Measurements from ENCODE around the gene MRPS18C.
"Not testable (repeated sequence)": the region's sequence is repeated elsewhere in the genome, so short reads cannot be mapped to it uniquely, and the experiment has no call there.

The MRPS18C gene

DNA sequence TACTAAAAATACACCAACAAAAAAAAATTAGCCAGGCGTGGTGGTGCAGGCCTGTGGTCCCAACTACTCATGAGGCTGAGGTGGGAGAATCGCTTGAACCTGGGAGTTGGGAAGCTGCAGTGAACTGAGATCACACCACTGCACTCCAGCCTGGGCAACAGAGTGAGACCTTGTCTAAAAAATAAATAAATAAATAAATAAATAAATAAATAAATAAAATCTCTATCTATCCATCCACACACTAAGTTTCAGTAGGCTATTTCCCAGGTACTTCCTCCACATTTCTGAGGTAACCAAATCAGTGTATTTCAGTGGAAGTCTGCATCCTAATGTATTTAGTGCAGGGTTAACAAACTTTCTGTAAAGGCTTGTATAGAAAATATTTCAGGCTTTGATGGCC, 18.1 kb downstream of the MRPS18C start:
- Histone ChIP-seq H3K9ac (ENCODE audit: low read depth, low read length) (no peak overlapping the region), H3K9me3 (ENCODE audit: control insufficient read depth, insufficient read depth, low read length) (no peaks in the 10 kb centered on the region), H3K4me1 (ENCODE audit: insufficient read depth, low read length) (no peaks in the 10 kb centered on the region), H3K36me3 (ENCODE audit: insufficient read depth, low read length) (0 out of 2 replicates have a peak, but pooled peaks cover 5% of the 10 kb centered on the region)

DNA sequence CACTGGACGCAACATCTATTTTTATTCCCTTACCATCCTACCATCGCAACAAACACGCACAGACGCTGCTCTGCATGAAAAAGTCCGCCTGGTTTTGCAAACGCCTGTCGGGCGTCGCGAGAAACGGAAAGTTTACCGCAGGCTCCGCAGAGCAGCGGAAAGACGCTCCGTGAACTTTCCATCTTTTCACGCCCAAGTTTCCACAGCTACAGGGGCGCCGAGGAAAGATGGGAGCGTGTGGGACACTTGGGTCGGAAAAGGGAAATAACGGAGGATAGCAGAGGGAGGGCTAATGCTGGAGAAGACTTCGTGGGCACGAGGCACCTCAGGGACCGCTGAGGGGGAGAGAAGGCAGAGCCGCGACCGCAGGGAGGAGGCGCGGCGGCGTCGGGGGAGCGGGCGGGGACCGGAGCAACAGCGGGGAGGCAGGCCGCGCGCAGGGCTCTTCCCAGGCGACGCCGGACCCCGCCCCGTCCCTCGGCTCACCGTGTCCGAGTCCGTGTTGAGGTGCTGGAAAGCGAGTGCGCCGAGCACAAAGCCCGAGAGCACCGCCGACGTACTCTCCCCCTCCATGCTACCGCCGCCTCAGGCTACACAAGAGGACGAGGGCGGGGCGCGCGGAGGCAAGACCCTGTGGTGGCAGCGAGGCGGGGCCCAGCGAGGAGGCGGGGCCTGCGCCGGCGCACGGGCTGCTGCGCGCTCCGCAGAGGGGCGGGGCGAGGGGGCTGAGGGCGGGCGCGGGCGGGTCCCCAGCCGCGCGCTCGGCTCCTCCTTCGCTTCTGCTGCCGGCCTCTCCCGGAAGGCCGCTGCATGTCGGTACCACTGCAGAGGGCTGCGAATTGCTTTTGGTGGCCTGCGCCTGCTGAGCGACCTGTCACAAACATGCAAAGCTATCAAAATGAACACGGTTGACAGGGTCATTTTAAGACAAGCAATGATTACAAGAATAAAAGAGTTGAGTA, 28.9 kb downstream of the MRPS18C start, which contains the start of gene ABRAXAS1:
ABRAXAS1 (minus strand) TSS at position 601 of the 962 bp plus-strand sequence; CDS start at position 573, 28 bp downstream.
- Histone ChIP-seq H3K9ac (ENCODE audit: low read depth, low read length) (peak within 1 kb of the TSS; percentile 53), H3K4me1 (ENCODE audit: insufficient read depth, low read length) (peaks cover 5% of the 10 kb centered on the region; the same call in 1 of the 2 replicates), H3K36me3 (ENCODE audit: insufficient read depth, low read length) (no peaks in the 10 kb centered on the region), H3K9me3 (ENCODE audit: control insufficient read depth, insufficient read depth, low read length) (no peaks in the 10 kb centered on the region)

DNA sequence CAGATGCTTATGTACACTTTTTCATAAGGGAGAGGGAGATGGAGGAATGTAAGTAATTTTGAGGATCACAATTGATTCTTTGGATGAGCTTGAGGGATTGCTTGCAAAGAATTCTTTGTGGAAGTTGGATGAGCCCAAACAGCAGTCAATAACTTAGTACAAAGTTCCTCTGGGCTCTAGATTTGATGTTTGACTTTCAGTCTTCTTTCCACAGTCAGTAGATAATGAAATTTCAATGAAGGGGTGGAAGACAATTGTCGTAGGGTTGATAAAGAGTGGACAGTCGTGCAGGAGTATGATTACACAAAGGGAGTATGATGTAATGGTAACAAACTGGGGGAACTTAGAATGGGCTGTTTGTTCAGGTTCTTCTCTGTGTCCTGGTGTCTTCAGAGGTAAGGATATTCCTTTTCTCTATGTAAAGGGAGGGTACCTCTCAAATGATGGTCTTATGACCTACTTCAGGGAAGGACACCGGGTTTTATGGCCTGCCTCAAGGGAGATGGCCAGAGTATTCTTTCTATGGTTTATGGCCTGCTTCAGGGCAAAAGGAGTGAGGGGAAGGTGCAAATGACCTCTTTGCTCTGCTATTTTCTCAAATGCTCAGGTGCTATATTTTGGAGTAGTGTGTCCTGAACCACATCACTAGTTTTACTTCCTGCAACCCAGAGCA, 30.7 kb downstream of the MRPS18C start:
- Histone ChIP-seq H3K9me3 (ENCODE audit: control insufficient read depth, insufficient read depth, low read length) (no peaks in the 10 kb centered on the region), H3K36me3 (ENCODE audit: insufficient read depth, low read length) (no peaks in the 10 kb centered on the region), H3K9ac (ENCODE audit: low read depth, low read length) (no peak overlapping the region), H3K4me1 (ENCODE audit: insufficient read depth, low read length) (peaks cover 5% of the 10 kb centered on the region; the same call in 1 of the 2 replicates)

DNA sequence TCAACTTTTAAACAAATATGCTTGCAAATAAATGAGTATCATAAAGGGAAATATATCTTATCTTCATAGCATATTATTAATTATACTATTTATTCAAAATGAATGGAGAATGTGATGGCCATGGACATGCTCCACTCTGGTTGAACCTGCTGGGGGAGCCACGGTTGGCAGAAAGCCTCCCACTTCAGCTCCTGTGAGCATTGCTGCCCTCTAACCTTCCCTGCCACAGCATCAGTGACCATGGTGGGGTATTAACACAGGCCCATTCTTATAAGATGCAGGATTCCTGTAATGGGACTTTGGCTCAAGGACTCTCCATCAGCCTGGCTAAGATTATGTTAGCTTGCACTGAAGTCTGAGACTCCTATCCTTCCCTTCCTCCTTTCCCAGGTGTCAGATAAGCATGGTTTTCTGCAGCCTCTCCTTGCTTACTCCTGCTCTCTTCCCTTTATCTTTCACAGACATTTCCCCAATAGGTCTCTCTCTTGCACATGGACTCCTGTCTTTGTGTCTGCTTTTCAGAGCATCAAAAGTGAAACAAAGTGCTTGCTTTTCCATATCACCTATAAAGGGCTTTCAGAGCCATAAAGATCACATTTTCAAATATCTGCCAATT, 34.0 kb downstream of the MRPS18C start:
- peaks cover 5% of the 10 kb centered on the region; the same call in 1 of the 2 replicates for H3K4me1 ChIP-seq (ENCODE audit: insufficient read depth, low read length)
- H3K9me3 ChIP-seq (ENCODE audit: control insufficient read depth, insufficient read depth, low read length), result no peaks in the 10 kb centered on the region
- no peak overlapping the region for H3K9ac ChIP-seq (ENCODE audit: low read depth, low read length)
- no peaks in the 10 kb centered on the region for H3K36me3 ChIP-seq (ENCODE audit: insufficient read depth, low read length)

DNA sequence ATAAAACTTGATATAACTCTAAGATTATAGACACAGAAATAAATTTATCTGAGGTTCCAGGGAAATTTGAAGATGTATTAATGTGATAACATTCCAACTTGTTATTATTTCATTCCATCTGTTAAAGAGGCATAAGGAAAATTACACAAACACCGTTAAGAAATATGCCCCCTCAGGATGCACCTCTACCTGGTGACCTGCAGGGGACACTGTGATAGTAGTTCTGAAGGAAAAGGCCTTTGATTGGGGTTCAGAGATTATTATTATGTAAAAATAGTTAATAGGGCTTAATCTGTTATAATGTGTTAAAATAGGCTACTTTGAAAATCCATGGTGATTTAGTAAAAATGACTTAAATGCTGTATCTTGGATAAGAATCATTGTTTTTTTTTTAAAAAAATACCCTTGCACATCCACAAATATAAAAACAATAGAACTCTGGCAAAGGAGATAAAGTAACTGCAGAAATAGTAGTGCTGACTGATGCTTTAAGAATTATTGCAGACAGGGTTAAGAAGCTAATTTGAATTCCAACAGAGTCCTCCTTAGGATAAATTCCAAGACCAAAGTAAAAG, 35.1 kb downstream of the MRPS18C start:
- Histone ChIP-seq H3K36me3 (ENCODE audit: insufficient read depth, low read length) (no peaks in the 10 kb centered on the region), H3K9me3 (ENCODE audit: control insufficient read depth, insufficient read depth, low read length) (no peaks in the 10 kb centered on the region), H3K4me1 (ENCODE audit: insufficient read depth, low read length) (no peaks in the 10 kb centered on the region; the same call in 1 of the 2 replicates)

DNA sequence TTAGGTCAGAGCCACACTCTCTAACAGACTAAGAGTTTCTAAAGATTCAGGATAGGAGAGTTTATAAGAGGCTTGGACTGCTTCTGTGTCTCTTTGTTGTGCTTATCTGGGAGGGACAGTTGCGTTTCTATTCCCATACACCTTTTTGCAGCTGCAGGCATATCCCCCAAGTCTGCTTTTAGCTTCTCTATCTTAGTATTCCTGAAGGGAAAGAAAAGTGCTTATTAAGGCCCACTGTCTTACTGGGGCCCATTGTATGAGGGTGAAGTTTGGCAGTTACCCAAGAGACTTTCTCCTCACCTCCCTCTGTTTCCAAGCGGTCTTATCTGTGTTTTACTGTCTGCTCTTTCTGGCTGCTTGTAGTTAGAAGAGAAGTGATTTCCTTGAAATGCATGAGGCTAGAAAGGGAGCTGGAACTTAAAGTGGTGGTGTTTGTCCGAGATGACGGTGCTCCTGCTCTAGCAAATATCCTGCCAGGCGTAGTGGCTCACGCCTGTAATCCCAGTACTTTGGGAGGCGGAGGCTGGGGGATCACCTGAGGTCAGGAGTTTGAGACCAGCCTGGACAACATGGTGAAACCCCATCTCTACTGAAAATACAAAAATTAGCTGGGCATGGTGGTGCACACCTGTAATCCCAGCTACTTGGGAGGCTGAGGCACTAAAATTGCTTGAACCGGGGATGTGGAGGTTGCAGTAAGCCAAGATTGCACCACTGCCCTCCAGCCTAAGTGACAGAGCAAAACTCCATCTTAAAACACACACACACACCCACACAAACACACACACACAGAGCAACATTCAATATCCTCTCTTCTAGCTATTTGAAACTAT, 40.4 kb downstream of the MRPS18C start:
- H3K9me3 ChIP-seq (ENCODE audit: control insufficient read depth, insufficient read depth, low read length); H3K4me1 ChIP-seq (ENCODE audit: insufficient read depth, low read length); H3K36me3 ChIP-seq (ENCODE audit: insufficient read depth, low read length); H3K9ac ChIP-seq (ENCODE audit: low read depth, low read length): not testable (repeated sequence)

More for the DNA sequence above, 35.1 kb downstream of the MRPS18C start:
- no peak overlapping the region for H3K9ac ChIP-seq (ENCODE audit: low read depth, low read length)

DNA sequence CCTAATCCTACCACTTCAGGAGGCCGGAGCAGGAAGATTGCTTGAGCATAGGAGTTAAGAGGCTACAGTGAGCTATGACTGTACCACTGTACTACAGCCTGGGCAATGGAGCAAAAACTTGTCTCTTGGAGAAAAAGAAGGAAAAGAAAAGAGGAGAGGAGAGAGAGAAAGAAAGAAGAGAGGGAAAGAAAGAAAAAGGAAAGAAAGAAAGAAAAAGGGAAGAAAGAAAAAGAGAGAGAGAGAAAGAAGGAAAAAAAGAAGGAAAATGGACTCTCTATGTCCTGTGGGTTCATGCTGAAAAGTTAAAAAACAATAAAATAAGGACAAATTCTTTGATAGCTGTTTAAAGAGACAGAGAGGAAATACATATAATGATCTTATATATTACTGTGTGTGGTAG, 42.3 kb downstream of the MRPS18C start:
- Histone ChIP-seq H3K9ac (ENCODE audit: low read depth, low read length) (no peak overlapping the region), H3K36me3 (ENCODE audit: insufficient read depth, low read length) (no peaks in the 10 kb centered on the region), H3K9me3 (ENCODE audit: control insufficient read depth, insufficient read depth, low read length) (no peaks in the 10 kb centered on the region), H3K4me1 (ENCODE audit: insufficient read depth, low read length) (no peaks in the 10 kb centered on the region)

DNA sequence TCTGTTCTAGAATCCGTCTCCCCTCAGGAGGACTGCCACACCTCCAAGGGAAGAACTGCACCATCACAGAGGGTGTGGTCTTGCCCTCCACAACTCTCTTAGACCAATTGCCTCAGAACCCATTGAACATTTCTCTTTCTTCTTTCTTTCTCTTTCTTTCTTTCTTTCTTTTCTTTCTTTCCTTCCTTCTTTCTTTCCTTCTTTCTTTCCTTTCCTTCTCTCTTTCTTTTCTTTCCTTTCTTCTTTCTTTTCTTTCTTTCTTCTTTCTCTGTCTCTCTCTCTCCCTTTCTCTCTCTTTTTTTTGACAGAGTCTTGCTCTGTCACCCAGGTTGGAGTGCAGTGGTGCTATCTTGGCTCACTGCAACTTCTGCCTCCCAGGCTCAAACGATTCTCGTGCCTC, 45.8 kb downstream of the MRPS18C start:
- H3K4me1 ChIP-seq (ENCODE audit: insufficient read depth, low read length); H3K36me3 ChIP-seq (ENCODE audit: insufficient read depth, low read length); H3K9me3 ChIP-seq (ENCODE audit: control insufficient read depth, insufficient read depth, low read length); H3K9ac ChIP-seq (ENCODE audit: low read depth, low read length): not testable (repeated sequence)

DNA sequence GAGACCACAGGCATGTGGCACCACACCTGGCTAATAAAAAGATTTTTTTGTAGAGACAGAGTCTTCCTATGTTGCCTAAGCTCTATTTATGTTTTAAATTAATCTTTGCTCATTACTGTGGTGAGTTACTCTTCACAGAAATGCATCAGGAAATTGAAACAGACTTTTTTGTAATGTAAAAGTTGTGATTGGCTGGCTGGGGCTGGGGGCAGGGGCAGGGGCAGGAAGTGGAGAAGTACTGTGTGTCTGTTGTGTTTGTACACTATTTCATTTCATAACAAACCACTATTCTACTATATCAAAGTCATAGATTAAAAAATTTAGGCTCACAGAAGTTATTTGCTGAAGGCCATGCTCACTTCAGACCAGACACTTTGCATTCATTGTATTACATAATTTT, 48.1 kb downstream of the MRPS18C start:
- Histone ChIP-seq H3K4me1 (ENCODE audit: insufficient read depth, low read length) (peaks cover 4% of the 10 kb centered on the region; the same call in 1 of the 2 replicates), H3K9me3 (ENCODE audit: control insufficient read depth, insufficient read depth, low read length) (no peaks in the 10 kb centered on the region), H3K9ac (ENCODE audit: low read depth, low read length) (no peak overlapping the region), H3K36me3 (ENCODE audit: insufficient read depth, low read length) (no peaks in the 10 kb centered on the region)

DNA sequence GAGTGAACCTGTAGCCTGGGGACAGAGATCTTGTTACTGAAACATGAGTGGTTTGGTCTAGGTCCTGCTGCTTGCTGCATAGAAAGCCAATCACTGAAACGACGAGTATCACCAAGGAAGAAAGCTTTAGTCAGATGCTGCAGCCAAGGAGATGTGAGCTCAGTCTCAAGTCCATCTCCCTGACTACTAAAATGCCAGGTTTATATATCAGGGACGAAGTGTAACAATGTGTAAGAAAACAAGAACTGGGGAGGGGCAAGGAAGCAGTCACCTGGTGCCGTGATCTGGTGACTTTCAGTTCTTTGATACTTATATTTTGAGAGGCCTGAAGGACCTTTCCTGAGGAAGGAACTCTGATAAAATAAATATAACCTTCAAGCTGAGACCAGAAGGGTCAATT, 48.6 kb downstream of the MRPS18C start:
- H3K9ac ChIP-seq (ENCODE audit: low read depth, low read length), result no peak overlapping the region
- peaks cover 4% of the 10 kb centered on the region; the same call in 1 of the 2 replicates for H3K4me1 ChIP-seq (ENCODE audit: insufficient read depth, low read length)
- no peaks in the 10 kb centered on the region for H3K9me3 ChIP-seq (ENCODE audit: control insufficient read depth, insufficient read depth, low read length)
- H3K36me3 ChIP-seq (ENCODE audit: insufficient read depth, low read length), result no peaks in the 10 kb centered on the region

DNA sequence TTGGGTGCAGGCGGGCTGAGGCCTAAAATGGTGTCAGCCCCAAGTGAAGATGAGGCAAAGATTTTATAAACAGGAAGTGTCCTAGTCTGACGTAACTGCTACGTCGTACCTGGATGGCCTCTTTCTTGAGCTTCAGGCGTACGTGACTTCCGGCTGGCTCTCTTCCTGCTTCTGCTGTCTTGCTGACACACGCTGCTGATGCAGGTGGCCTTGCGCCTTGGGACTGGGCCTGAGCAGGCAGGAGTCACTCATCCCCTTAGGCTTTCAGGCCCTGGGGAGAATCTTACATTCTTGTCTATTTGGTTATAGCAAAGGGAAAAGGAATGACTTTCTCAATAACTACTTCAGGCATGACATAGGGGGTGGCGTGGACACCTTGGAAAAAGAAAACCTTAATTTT, 49.1 kb downstream of the MRPS18C start:
- H3K9me3 ChIP-seq (ENCODE audit: control insufficient read depth, insufficient read depth, low read length), result no peaks in the 10 kb centered on the region
- no peaks in the 10 kb centered on the region for H3K36me3 ChIP-seq (ENCODE audit: insufficient read depth, low read length)
- H3K9ac ChIP-seq (ENCODE audit: low read depth, low read length), result no peak overlapping the region
- H3K4me1 ChIP-seq (ENCODE audit: insufficient read depth, low read length), result peaks cover 4% of the 10 kb centered on the region; the same call in 1 of the 2 replicates

DNA sequence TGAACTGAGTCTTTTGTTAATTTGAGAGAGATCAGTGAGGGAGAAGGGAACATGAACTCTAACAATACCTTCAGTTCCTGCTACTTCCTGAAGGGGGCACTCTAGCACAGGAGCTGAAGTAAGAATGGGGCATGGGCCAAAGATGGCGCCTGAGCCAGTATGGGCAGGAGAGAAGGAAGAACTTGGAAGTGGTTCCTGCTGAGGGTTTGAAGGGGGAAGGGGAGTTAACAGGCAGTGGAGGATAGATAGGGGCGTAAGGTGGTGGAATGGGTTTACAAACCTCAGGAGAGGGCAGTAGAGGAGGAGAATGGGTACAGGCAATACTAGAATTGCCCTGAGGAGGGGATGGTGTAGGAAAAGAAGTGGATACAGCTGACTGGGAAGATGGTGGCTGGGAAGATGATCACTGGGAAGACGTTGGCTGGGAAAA, 53.3 kb downstream of the MRPS18C start:
- not testable (repeated sequence) for H3K9ac ChIP-seq (ENCODE audit: low read depth, low read length); H3K36me3 ChIP-seq (ENCODE audit: insufficient read depth, low read length); H3K4me1 ChIP-seq (ENCODE audit: insufficient read depth, low read length); H3K9me3 ChIP-seq (ENCODE audit: control insufficient read depth, insufficient read depth, low read length)

DNA sequence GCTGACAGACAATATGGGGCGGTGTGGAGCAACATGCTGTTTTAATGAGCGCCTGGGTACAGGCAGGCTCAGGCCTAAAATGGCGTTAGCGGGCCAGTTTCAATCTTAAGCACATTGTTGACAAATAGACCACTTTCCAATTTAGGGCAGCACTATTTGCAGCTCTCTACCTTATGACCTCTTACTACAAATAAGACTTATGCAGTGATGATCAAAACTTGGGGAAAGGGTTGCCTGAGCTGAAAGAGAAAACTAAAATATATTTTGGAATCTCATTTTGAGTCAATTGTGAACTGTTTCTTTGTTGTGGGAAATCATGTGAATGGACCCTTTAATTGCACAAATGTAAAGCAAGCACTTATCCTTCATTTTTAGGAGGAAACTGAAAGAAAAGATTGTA, 54.6 kb downstream of the MRPS18C start:
- Histone ChIP-seq H3K4me1 (ENCODE audit: insufficient read depth, low read length) (no peaks in the 10 kb centered on the region), H3K9me3 (ENCODE audit: control insufficient read depth, insufficient read depth, low read length) (no peaks in the 10 kb centered on the region), H3K9ac (ENCODE audit: low read depth, low read length) (no peak overlapping the region), H3K36me3 (ENCODE audit: insufficient read depth, low read length) (no peaks in the 10 kb centered on the region)
